ENCODE measurements around the gene PTCRA. TPM values are rescaled to one million over a fixed set of nuclear protein-coding genes. Genes with fewer than 3 reads are reported as not detected.
"Not testable (repeated sequence)": the region's sequence is repeated elsewhere in the genome, so short reads cannot be mapped to it uniquely, and the experiment has no call there.

Gene PTCRA
- polyA plus RNA-seq, 2 of the 4 experiments (the other 2 are of a cell fraction) = not detected

- Histone ChIP-seq H3K4me2 (peak within 1 kb of the TSS; percentile 83), H3K4me3 (peak within 1 kb of the TSS; percentile 85), H3K27ac (peak within 1 kb of the TSS; percentile 97 to 99), H3K4me1 (peaks cover 21% of the 10 kb centered on the region; the same call in 2 of the 3 replicates), H3K9me3 (no peaks in the 10 kb centered on the region)
- ChIA-PET CTCF (interaction anchor here (0.6 to 6.8 kb wide), 4 partner anchors 12 to 217 kb away, joined by 3 to 45 read pairs (median 8); no protein-coding TSS in a partner anchor), POLR2A (interaction anchor here (0.6 to 2.0 kb wide), 6 partner anchors 11 to 332 kb away, joined by 3 to 22 read pairs (median 7); partner anchors contain the start of genes BICRAL, PEX6, TBCC and UBR2)
- DNase-seq (ENCODE audit: low read depth in 1 of 2, low spot score in 1 of 2) = peak; percentile 50 to 90
- no peak for FAIRE-seq
- TF ChIP-seq TP53 (CRISPR knock-in tag; IDR thresholded peaks at IDR 0.05) (no peak), POLR2A (IDR thresholded peaks at IDR 0.05; ENCODE audit: low read length) (peak; percentile 58), MYC (IDR thresholded peaks at IDR 0.05; ENCODE audit: borderline replicate concordance, low read length) (peak; percentile 52), JUN (IDR thresholded peaks at IDR 0.05) (peak; percentile 54 to 89; a peak in 3 of 5 replicates), USF2 (IDR thresholded peaks at IDR 0.05) (0 out of 2 replicates have a peak, but pooled peaks have one; percentile 47), REST (IDR thresholded peaks at IDR 0.05) (no peak), EHF (CRISPR knock-in tag; IDR thresholded peaks at IDR 0.05) (peak; percentile 49; the same call in 1 of the 2 replicates), ESRRA (IDR thresholded peaks at IDR 0.05; ENCODE audit: borderline replicate concordance, low read length) (no peak), MAX (IDR thresholded peaks at IDR 0.05) (peak; percentile 92), CEBPB (IDR thresholded peaks at IDR 0.05) (0 out of 4 replicates have a peak, but pooled peaks of 1 of the 2 experiments have one; percentile 27), KDM5A (IDR thresholded peaks at IDR 0.05) (peak; percentile 64; the same call in 1 of the 2 replicates), PHF8 (IDR thresholded peaks at IDR 0.05; ENCODE audit: borderline replicate concordance, low read depth) (peak; percentile 70), BCL3 (IDR thresholded peaks at IDR 0.05) (peak; percentile 16; the same call in 1 of the 3 replicates)
- peak; percentile 97 to 98 for ATAC-seq
- WGBS (ENCODE audit: missing lambda C conversion rate) = under 1% methylated on average over 28 of the region's 41 CpGs
Observed at GRCh38 chr6:42879372-42880239, 36.2 kb upstream of the PTCRA start, which contains the start of gene RPL7L1. RPL7L1 (plus strand) TSS chr6:42879616; CDS start chr6:42879911, 295 bp downstream.

- not testable (repeated sequence) for H3K9me3 ChIP-seq; DNase-seq (ENCODE audit: low read depth in 1 of 2, low spot score in 1 of 2); FAIRE-seq; ATAC-seq
- peak; percentile 2; the same call in 1 of the 2 replicates for TF ChIP-seq KDM5A (IDR thresholded peaks at IDR 0.05)
- Histone ChIP-seq H3K4me1 (peaks cover 21% of the 10 kb centered on the region; the same call in 2 of the 3 replicates), H3K4me2 (peak overlapping the region; percentile 83), H3K4me3 (peak overlapping the region; percentile 85), H3K27ac (peak overlapping the region; percentile 97 to 99)
- WGBS (ENCODE audit: missing lambda C conversion rate) = 6% methylated on average over 24 of the region's 25 CpGs
- ChIA-PET CTCF (interaction anchor here (6.8 kb wide), 1 partner anchor 218 kb away, joined by 45 read pairs; no protein-coding TSS in a partner anchor), POLR2A (interaction anchor here (1.0 to 2.0 kb wide), 4 partner anchors 10 to 333 kb away, joined by 4 to 22 read pairs (median 15); partner anchors contain the start of genes BICRAL and TBCC)
Observed at GRCh38 chr6:42880240-42880817, 35.5 kb upstream of the PTCRA start.

- ATAC-seq; FAIRE-seq; H3K9me3 ChIP-seq; DNase-seq (ENCODE audit: low read depth in 1 of 2, low spot score in 1 of 2): not testable (repeated sequence)
- Histone ChIP-seq H3K4me1 (peaks cover 21% of the 10 kb centered on the region; the same call in 2 of the 3 replicates), H3K4me2 (peak overlapping the region; percentile 83), H3K27ac (peak overlapping the region; percentile 97 to 99; a peak in 5 of 6 replicates), H3K4me3 (peak overlapping the region; percentile 85)
- ChIA-PET POLR2A (interaction anchor here (2.0 kb wide), 1 partner anchor 99 kb away, joined by 20 read pairs; the partner anchor contains the start of gene BICRAL), CTCF (interaction anchor here (6.8 kb wide), 1 partner anchor 218 kb away, joined by 45 read pairs; no protein-coding TSS in a partner anchor)
- WGBS (ENCODE audit: missing lambda C conversion rate) = 80% methylated on average over 12 of the region's 12 CpGs
Observed at GRCh38 chr6:42880871-42881270, 35.0 kb upstream of the PTCRA start.
